Middle frontal gyrus (tissue), 1 donor: Measurements from ENCODE around the gene ST6GALNAC4.
"Not testable (repeated sequence)": the region's sequence is repeated elsewhere in the genome, so short reads cannot be mapped to it uniquely, and the experiment has no call there.

ENCODE experiments used
- DNase-seq: peaks from one replicate; pipeline ENCODE4 v3.0.0-alpha.2; 2015; ENCODE audit warnings: low spot score; ENCODE audit errors: extremely low spot score

The ST6GALNAC4 gene

DNA sequence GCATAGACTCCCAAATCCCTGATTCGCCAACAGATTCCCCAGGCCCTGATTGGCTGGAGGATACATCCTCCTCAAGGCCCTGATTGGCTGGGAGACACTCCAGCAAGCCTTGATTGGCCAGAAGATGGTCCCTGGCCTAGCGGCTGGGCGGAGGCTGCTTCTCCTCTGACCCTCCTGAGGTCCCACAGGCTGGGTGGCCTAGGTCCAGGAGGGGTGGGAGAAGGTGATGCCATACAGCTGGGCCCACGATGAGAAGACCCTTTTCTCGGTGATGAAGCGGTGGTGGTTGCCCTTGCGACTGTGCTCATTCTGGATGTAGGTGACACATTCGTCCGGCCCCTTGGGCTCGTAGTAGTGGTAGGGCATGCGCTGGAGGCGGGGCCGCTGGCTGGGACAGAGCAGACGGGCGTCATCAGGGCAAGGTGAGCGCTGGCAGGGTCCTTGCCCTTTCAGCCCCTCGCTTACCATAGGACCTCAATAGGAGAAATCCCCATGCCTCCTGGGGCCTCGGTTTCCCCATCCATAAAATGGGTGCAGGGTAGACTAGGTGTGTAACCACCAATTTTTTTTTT lies 30.4 kb downstream of the ST6GALNAC4 start:
- DNase-seq = no peak

DNA sequence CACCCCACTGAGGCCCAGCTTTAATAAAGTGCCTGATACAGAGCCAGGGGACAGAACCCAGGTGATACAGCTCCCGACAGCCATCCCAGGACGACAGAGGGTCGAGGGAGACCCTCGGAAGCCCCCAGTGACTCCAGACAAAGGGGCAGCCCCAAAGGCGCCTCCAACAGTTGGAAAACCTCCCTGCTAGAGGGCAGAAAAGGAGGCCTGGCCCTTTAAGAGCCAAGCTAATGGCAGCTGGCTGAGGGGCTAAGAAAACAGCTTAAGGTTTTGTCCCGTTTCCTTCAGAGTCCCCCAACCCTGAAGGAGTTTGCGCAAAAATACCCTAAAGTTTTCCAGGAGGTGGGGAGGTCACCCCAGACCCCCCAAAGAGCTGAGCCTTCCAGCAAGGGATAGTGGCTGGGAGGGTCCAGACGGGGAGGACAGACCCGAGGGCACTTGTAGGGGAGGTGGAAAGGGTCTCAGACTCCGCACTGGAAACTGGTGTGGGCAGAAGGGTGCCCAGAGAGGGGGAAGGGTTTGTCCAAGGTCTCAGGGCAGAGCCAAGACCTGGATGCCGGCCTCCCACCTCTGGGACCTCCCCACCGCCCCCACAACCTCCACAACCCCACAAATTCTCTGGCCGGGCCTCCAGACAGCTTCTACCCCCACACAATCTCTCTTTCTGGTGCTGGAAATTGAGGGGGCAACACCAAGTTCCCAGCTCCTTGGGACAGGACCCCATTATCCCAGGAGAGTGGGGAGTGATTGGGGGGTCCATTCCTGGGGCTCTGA lies 31.1 kb downstream of the ST6GALNAC4 start:
- no peak for DNase-seq

DNA sequence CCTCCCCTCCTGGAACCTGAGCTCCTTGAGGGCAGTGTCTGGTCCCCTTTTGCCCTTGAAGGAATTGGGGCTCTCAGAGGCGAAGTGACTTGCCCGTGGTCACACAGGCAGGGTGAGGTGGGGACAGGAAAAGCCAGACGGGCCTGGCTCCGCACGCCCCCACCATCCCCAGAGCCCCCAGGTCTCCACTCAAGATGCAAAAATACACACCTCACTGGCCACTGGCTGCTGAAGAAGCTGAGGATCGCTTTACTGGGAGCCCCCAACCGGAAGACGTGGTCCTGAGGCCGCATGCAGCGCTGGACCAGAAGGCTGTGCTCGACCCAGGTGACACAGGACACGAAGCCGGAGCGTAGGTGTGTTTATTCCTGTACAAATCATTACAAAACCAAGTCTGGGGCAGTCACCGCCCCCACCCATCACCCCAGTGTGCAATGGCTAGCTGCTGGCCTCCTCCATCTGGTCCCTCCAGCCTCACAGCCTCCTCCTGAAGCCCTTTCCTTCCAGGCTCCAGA lies 31.8 kb downstream of the ST6GALNAC4 start:
- no peak for DNase-seq

DNA sequence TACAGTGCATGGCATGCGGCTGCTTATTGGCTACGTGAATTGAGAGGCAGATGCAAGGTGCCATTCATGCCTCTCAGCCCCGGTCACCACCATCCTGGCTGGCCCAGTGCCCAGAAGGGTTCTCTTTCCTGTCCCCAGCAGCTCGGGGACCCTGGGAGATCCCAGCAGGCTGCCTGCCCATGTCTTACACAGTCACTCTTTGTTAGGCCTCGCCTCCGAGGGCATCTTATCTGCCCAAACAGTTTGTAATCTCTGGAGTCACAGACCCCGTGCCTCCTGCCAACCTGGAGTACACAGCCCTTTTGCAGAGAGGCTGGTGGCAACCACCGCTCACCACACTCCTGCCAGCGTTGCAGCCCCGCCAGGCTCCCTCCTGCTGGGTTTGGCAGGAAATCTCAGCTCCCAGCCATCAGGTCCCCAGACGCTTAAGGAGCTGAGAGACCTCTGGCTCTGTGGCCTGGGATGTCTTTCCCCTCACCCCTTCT lies 32.4 kb downstream of the ST6GALNAC4 start:
- DNase-seq = no peak

DNA sequence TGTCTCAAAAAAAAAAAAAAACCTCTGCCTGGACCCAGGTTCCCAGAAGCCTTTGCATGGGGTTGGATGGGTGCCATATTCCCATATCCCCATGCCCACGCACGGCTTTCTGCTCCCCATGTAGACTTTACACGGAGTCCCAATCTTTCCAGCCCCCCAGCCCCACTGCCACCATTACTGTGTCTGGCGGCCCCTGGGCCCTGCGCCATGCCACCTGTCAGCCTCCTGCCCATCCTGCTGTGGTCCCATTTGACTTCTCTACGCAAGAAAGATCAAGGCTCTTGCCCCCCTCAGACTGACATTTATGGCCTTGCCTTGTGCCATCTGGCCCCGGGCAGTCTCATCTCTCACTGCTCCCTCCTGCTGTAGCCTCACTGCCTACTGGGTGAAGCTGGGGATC lies 32.9 kb downstream of the ST6GALNAC4 start:
- DNase-seq = no peak

DNA sequence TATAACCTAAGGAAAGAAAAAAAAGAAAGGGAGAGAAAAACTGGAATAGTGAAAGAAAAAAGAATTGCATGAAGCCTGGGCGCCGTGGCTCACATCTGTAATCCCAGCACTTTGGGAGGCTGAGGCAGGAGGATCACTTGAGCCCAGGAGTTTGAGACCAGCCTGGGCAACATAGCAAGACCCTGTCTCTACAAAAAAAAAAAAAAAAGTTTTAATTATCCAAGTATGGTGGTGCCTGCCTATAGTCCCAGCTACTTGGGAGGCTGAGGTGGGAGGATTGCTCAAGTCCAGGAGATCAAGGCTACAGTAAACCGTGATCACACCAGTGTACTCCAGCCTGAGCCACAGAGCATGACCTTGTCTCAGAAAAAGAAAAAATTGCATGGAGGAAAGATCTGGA lies 35.1 kb downstream of the ST6GALNAC4 start:
- DNase-seq = not testable (repeated sequence)

DNA sequence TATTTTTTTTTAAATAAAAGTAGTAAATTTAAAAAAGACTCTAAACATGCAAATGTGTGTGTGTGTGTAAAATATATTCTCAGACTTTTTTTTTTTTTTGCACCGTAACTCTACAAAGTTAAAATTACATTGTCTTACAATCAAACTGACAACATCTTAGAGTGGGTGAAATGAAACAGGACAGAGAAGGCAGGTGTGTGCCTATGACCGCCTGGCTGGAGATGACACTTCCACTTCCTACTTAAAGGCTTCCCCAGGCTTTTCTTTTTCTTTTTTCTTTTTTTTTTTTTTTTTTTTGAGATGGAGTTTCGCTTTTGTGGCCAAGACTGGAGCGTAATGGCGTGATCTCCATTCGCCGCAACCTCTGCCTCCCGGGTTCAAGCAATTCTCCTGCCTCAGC lies 36.7 kb downstream of the ST6GALNAC4 start:
- DNase-seq = no peak

DNA sequence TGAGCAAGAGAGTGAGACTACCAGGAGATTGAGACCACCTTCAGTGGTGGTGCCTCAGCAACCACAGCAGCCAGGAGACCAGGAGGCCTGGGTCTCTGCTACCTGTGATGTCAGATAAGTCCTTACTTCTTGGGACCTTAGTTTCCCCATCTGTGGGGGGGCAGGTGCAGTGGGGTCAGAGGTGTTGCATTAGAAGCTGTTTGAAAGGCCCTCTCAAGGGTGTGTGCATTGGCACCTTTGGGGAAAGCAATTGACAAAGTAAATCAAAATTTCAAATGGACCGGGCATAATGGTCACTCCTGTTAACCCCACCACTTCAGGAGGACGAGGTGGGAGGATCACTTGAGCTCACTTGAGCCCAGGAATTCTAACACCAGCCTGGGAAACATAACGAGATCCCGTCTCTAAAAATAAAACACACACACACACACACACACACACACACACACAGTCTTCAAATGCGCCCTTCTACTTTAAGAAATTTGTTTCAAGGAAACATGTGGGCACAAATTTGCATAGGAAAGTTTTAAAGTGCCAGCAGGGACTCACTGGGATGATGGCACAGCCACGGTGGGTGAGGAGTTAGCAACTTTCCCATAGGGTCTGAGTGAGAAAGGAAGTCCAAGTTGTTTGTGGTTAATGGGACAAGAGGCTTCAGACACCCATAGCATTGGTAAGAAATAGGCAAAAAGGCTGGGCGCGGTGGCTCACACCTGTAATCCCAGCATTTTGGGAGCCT lies 38.0 kb downstream of the ST6GALNAC4 start:
- no peak for DNase-seq

DNA sequence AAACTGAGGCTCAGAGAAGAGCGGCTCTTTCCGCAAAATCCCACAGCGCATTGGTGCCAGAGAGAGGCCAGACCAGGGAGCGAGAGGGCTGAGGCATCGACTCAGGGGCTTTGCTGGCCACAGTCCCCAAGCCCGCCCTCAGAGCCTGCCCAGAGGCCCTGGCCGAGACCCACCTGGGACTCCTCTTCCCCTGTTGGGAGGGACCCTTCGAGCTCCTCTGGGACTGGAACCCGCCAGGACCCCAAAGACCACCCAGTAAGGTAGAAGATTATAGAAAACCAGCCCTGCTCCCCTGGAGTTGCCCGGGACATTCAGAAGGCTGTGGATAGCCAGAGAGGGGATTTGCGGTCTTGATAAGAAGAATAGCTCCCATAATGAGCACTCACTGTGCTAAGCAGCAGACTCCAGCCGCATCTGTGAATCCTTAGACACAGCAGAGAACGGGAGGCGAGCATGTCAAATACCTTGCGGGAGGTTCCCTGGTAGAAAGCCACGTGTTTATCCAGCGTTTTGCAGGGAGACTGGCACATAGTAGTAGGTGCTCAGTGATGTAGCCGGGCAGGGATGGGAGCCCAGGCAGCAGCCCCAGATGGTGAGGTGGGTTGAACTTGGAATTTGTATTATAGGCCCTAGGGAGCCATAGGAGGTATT lies 38.7 kb downstream of the ST6GALNAC4 start:
- DNase-seq = no peak

DNA sequence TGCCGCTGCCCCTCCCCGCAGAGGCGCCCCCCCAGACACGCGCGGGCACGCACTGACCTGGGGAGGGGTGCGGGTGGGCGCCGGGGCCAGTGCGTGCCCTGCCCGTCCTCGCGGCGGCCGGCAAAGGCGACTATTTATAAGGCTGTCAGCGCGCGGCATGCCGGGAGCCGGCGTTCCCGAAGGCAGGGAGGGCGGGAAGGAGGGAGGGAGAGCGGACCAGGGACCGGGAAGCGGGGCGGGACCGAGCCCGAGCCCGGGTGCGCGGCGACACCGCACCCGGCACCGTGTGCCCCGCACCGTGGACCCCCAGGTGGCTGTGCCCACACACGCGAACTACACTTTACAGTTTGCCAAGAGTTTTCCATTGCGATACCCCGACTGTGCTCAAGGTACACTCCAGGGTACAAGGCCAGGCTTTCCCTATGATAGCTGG lies 39.3 kb downstream of the ST6GALNAC4 start, which contains the start of gene AK1:
AK1 (minus strand) TSS at position 110 of the 433 bp plus-strand sequence. CDS start 3,058 bp downstream, outside the sequence.
- DNase-seq = peak; percentile 62

DNA sequence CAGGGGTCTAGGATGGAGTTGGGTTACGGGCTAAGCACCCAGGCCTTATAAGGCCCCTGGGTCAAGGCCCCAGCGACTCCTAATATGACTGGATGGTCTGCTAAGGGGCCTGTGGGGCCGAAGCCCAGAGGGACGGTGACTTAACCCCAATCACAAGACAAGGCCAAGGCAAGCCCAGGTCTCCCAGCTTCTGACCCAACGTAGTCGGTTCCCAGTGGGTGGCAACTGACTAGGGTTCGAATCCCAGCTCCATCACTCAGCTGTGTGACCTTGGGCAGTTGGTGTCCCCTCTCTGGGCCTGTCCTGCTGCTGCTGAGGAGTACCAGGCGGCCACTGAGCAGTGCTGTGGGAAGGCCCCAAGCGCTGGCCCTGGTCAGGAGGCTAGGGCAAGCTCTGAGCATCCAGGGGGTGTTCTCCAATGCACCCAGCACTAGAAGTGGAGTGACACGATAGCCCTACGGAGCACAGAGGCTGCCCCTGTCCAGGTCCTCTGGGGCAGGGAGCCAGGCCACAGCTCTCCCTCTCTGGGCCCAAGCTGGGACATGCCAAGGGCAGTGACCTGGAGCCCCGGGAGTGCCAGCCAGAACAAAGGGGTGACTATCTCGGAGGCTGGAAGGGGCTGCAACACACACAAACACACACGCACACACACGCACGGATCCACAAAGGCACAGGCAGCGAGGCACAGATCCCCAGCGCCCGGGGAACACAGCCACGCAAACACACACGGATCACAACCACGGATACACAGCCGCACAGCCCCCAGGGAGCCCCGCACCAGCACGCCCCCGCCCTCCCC lies 39.9 kb downstream of the ST6GALNAC4 start:
- DNase-seq = no peak

DNA sequence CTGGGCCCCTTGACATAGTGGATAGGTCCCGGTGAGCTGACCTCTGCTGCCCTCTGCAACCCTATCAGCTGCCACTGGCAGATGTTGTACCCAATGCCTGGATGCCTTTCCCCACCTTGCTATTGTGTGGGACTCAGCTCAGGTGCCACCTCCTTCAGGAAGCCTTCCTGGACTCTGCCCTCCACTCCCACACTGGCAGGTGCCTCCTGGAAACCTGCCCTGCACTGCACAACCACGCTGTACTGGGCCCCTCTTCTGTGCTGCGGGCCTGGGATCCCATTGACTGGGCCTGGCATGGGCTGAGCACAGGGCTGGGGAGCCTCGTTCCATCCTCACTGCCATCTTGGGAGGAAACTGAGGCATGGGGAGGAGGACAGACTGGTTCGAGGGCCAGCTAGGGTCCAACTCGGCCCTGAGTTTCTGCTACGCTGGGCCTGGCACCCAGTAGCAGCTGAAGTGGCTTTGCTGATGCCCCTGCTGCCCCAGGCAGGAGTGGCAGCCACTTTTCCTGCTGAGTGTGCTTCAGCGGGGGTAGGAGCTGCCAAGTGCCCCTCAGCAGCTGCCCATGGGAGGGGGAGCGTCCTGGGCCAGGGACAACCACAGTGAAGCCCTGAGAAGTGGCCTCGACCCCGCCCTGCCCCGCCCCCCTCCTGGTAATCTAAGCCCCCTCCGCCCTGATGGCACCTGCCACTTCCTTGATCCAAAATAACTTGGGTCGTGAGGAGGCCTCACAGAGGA lies 40.6 kb downstream of the ST6GALNAC4 start:
- no peak for DNase-seq

DNA sequence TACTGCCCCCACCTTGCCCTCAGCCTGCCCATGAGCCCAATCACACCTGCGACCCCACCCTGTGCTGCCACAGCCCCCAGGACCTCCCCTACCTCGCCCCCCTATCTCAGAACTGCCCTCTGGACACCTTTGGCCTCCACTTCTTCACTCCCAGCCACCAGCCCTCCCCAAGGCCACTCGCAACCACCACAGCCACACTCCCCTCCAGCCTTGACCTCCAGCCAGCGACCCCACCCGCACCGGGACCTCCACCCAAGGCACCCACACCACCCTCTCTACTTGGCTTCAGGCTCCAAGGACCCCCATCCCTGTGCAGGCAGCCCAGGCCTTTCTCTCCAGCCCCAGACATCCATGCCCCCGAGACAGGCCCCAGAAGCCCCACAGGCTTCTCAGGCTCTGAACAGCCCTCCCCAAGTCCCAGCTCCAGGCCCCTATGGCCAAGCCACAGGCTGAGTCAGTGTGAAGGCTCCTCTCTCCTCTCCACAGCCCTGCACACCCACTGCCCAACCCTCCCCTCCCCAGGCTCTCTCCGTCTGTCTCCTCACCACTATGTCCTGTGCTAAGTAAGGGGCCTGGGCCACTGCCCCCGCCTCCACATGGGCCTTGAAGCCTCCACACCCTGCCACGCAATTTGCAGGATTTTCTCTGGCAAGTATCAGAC lies 41.4 kb downstream of the ST6GALNAC4 start:
- no peak for DNase-seq

DNA sequence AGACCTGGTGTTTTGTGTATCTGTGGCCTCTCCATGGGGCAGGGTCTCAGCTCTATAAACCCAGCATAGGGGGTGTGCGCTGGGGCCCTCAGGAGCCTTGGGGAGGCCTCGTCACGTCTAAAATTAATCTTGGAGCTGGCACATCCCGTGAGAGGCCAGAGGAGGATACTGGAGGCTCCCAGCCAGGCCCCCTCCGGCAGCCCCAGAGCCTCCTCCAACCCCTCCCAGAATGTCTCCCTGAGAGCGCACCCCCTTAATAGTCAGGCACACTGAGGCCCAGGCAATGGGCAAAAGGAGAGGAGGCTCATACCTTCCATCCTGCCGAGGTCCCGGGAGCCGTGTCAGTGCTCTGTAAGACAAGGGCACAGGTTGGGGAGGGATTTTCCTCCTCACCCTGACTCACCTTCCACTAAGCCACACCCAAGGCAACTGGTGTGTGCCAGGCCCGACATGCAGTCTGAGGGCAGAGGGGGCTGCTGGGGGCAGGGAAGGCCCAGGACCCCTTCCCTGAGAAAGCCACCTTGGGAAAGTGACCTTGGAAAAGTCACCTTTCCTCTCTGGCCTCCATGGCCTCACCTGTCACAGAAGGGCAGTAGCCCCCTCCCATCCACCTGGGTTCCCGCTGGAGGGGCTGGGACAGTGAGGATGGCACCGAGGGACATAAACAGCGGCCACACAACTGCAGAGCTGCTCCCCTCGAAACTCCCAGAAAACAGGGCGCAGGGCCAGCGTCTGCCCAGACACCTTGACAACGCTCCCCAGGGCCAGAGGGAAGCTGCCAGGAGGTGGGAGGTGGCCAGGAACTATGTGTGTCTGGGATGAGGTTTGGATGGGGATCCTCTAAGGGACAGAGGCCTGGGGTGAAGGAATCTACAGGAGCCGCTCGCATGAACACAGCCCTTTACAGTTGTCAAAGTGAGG lies 42.3 kb downstream of the ST6GALNAC4 start:
- no peak for DNase-seq

DNA sequence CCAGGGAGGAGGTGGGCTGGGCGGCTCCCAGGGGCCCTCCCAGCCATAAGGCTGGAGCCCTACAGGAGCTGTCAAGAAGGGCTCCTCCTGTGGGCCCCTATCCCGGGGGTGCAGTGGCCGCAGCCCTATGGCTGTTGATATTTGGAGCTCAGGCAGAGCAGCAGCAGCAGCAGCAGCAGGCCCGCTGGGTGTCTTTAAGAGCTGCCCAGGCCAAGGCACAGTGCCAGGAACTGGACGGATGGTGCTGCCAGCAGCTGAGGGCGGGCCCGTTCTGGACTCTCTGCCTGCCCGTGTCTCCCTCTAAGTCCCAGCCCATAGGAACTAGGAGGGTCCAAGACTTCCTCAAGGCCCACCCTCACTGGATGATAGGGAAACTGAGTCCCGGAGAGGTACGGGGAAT lies 43.0 kb downstream of the ST6GALNAC4 start:
- DNase-seq = peak; percentile 27

DNA sequence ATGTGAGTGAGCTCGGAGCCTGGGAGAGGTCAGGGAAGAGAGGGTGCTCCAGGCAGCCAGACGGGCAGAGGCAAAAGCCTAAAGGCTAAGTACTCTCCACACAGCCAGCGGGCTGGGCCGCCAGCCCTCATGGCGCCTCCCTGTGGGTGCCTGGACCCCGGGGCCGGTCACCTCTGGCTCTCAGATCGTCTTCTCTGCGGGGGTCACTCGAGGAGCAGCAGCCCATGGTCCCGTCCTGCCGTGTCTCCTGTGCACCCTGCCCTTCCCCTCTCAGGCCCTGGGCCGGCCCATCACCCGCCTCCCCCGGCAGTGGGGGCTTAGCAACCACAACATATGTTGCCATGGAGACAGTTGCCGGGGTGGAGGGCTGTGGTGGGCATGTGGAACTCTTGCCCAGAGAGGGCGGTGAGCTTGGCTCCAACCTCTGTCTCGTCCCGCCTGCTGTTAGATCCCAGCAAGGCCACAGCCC lies 43.6 kb downstream of the ST6GALNAC4 start:
- DNase-seq = no peak

DNA sequence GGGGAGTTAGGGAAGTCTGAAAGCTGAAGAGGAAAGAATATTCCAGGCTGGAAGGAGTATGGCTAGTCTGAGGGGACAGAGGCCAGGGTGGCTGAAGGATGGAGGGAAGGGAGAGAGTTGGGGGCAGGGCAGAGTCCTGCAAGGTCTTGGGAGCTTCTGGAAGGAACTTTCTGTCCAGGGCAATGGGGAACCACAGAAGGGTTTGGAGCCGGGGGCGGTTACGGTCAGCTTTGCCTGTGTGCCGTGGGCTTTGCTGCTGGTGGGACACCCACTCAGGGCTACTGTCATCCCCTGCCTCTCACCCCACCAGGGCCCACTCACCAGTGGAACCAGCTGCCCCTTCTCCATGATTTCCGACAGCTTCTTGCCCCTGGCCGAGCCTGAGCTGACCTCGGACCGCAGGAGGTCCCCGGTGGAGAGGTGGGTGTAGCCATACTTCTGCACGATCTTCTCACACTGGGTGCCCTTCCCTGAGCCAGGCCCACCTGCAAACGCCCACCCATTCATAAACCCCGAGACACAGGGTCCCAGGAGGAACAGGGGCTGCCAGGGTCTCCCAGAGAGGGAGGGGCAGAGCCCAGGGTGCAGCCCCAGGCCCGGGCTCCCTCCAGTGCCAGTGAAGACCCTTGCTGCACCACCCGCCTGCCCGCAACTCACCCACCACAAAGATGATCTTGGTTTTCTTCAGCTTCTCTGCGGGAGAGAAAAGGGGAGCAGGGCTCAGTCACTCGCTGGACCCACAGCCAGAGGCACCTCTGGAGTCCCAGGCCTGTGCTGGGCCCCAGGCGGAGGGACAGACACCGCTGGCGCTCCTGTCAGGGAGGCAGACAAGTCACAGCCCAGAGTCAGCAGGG lies 44.2 kb downstream of the ST6GALNAC4 start:
- no peak for DNase-seq
